GM21367 (cell line): ENCODE measurements around the gene BRI3BP.
"Not testable (repeated sequence)": the region's sequence is repeated elsewhere in the genome, so short reads cannot be mapped to it uniquely, and the experiment has no call there.

Experiments
- ATAC-seq: cut with Tn5 transposase; IDR thresholded peaks from one replicate; pipeline ENCODE4 v1.9.1; 2021; ENCODE audit not compliant: unreplicated experiment

The BRI3BP gene

DNA sequence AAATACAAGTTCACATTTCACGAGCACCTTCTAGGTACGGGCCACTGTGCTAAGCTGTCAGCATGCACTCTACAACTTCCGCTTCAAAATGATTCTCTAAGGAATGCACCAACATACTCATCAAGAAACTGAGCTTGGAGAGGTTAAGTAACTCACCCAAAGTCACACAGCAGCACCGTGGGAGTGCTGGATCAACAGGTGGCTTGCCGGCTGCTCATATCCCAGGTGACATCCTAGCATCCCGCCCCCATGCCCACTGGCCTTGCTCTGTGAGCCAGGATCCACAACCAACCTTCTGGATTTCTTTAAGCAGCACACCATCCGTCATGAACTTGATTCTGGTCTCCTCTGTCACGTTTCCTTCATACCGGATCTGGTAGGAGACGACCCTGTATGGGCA lies 21.2 kb upstream of the BRI3BP start:
- ATAC-seq: no peak

DNA sequence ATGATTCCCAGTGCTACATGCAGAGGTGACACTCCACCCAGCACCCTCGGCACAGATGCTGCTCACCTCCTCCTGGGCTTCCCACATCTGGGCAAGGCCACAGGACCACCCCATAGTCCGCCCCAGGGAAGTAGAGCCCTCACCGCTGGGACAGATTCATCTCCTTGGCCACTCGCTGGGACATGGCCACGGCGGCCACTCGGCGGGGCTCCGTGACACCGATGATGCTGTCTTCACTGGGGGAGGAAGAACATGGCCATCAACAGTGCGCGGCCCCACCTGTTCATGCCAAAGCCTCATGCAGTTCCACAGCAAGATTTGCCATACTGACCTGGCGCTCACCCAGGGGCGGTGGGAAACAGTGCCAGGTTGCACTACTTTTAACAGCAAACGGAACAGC lies 18.2 kb upstream of the BRI3BP start:
- no peak for ATAC-seq

DNA sequence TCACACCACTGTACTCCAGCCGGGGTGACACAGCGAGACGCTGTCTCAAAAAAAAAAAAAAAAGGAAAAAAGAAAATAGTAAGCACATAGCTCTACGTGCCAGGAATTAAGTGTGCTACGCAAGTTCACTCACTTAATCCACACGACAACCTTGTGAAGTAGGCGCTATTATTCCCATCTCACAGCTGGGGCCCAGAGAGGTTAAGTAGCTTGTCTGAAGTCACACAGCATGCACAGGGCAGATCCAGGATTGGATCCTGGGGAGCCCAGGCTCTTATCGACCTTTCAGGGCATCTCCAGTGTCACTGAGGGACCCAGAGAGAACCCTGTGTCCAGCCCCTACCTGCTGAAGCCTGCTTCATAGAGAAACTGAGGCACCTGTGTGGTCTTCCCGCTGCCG lies 16.4 kb upstream of the BRI3BP start:
- ATAC-seq: no peak

GRCh38 chr12:124979568-124979967 lies 13.9 kb upstream of the BRI3BP start:
- no peak for ATAC-seq

DNA sequence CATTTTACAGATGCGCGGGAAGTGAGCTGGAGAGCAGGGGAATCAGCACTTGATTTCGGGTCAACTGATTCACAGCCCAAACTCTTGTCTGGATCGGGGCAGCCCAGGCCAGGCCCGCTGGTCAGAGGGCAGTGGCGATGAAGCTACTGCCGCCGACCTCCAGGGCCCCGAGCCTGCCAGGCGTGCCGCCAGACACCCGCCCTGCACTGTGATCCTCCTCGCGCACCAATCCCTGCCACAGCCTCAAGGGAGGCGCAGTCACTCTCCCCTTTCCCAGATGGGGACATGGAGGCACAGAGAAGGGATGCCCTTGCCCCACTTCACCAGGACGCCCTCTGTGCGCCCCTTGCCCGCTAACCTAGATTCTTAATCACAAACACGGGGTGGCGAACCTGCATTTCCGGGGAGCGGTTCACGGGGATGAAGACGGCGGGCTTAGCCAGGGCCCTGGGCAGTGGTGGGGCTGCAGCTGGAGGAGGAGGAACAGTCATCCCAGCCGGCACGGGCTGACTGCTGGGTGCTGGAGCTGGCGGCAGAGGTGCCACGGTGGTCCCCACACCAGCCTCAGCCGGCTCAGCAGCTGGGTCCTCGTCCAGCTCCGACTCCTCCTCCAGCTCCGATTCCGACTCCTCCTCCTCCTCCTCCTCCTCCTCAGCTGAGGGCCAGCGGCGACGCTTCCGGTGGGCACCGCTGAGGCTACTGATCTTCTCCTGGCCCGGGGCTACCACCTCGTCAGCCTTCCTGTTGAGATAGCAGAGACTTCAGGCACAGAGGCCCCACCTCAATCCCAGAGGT lies 13.2 kb upstream of the BRI3BP start:
- ATAC-seq: no peak

DNA sequence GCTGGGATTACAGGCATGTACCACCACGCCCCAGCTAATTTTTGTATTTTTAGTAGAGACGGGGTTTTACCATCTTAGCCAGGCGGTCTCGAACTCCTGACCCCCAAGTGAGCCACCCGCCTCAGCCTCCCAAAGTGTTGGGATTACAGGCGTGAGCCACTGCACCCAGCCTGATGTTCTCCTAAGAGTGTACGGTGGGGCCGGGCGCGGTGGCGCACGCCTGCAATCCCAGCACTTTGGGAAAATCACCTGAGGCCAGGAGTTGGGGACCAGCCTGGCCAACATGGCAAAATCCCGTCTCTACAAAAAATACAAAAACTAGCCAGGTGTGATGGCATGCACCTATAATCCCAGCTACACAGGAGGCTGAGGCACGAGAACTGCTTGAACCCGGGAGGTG lies 6.6 kb upstream of the BRI3BP start:
- ATAC-seq: not testable (repeated sequence)

GRCh38 chr12:124992874-124993625 lies 395 bp upstream of the BRI3BP start:
- no peak for ATAC-seq

- ATAC-seq: no peak
Observed at GRCh38 chr12:124994437-124994975, 1.1 kb downstream of the BRI3BP start.

DNA sequence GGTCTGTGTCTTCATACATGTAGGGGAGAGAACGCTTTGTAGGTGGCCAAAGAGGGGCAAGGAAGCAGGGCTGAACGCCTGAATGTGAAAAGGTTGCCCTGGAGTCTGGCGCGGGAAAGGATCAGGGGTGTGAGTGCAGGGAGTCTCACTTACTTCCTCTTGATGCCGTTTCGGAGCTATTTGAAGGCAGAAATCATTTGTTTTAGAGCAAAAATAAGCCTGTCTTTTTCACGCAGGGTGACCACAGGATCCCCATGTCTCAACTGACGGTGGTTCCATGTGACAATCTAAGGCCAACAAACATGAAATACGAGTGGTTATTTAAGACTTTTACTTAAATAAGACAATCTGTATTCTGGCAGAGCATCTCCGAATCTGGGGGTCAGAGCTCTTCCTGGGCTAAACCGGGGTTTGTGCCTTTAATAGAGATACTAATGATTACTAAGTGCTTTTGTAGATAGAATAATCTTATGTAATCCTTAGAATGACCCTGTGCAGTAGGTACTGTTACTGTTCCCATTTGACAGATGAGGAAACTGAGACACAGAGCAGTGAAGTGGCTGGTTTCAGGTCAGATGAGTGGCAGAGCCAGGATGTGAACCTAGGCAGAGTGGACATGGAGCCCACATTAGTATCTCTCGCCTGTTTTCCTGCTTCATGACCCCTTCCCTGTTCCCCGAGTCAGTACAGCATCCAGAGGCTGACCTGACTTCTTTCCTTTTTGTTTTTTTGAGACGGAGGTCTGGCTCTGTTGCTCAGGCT lies 1.9 kb downstream of the BRI3BP start:
- ATAC-seq: no peak

GRCh38 chr12:124998705-124999104 lies 5.3 kb downstream of the BRI3BP start:
- ATAC-seq: no peak

GRCh38 chr12:125001636-125002035 lies 8.2 kb downstream of the BRI3BP start:
- ATAC-seq: no peak

DNA sequence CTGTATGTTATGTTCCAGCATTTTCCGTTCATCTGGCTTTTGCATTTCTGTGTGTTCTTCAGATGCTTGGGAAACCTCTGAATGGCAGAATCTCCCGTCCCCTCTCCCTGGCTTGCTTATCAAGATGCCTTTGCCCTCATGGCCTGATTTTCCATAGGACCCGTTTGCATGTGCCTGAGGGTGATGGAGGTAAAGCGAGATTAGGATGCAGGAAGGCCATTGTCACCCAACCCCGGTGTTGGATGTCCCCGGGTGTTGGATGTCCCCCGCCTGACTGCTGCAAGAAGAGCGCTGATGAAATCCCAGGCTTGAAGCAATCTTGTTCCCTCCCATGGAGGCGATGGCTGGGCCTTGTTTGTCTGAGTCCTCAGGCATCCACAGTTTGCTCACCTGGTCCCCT lies 9.6 kb downstream of the BRI3BP start:
- no peak for ATAC-seq

DNA sequence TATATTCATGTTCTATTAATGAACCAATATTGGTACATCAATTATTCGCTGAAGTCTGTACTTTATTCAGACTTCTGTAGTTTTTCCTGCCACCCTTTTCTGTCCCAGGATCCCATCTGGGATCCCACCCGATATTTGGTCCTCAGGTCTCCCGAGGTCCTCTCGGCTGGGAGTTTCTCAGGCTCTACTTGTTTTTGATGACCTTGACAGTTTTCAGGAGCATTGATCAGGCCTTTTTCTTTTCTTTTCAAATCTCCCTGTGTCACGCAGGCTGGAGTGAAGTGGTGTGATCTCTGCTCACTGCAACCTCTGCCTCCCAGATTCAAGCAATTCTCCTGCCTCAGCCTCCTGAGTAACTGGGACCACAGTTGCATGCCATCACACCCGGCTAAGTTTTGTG lies 11.2 kb downstream of the BRI3BP start:
- ATAC-seq: no peak

- no peak for ATAC-seq
Observed at GRCh38 chr12:125005652-125006051, 12.2 kb downstream of the BRI3BP start.

- ATAC-seq: no peak
Observed at GRCh38 chr12:125006365-125006764, 12.9 kb downstream of the BRI3BP start.

DNA sequence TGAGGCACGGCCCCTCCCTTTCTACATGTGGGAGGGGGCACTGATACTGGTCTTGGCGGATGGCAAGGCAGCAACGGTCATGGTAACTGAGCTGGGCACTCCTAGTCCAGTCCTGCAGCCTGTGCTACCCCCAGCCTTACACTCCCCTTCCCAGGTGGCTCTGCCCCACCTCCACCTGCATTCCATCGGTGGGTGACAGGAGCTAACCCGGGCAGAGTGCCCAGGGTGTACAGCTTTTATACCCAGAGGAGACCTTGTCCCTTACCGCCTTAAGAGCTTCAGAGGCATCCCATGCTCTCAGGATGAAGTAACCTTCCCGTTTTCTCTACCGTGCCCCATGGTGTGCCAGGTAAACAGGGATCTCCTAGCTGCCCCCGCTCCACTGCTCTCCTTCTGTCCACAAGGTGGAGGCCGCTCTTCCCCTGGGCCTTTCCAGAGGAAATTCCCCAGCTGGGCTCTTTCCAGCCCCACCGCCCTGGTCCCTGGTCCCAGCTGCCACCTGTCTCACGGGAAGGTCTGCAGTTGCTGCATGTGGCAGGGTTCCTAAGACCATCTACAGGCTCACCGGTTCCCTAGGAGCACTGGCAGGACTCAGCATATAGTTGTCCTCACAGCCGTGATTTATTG lies 20.5 kb downstream of the BRI3BP start:
- ATAC-seq: no peak

DNA sequence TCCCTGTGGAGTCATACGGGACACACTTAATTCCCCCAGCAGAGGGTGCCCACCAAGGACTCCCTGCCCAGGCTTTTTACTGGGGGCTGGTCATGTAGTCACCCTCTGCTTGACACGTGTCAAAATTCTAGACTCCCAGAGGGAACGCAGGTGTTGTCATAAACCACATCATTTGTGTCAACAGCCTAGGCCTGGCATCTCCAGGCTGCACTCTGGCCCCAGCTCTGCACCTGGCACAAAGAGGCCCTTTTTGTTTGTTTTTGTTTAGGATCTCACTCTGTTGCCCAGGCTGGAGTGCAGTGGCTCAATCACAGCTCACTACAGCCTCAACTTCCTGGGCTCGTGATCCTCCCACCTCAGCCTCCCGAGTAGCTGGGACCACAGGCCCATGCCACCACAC lies 21.1 kb downstream of the BRI3BP start:
- ATAC-seq: no peak

- no peak for ATAC-seq
Observed at GRCh38 chr12:125015680-125016310, 22.4 kb downstream of the BRI3BP start.

GRCh38 chr12:125017801-125018200 lies 24.4 kb downstream of the BRI3BP start:
- ATAC-seq: no peak

- ATAC-seq: no peak
Observed at GRCh38 chr12:125018356-125018755, 24.9 kb downstream of the BRI3BP start.

- ATAC-seq: no peak
Observed at GRCh38 chr12:125021096-125021495, 27.7 kb downstream of the BRI3BP start.
